Gastroesophageal sphincter (tissue), 3 donors: ENCODE data around the gene ATP2B2.

Experiments used
- CTCF ChIP-seq, 4 experiments: fragments of 200-600 bp in 2 of 4; fragments of 450-650 bp in 2 of 4; sonication (generic) in 1 of 4; IDR thresholded peaks; one replicate each; pipeline ENCODE4 v1.5.1; 2017 to 2019; ENCODE audit warnings: antibody characterized with exemption in 4 of 4, mild to moderate bottlenecking in 2 of 4, moderate library complexity in 2 of 4
- POLR2A ChIP-seq, 2 donors: fragments of 450-650 bp; IDR thresholded peaks; one replicate each; pipeline ENCODE4 v1.6.1; 2017; ENCODE audit warnings: antibody characterized with exemption in 2 of 2, mild to moderate bottlenecking in 2 of 2, moderate library complexity in 1 of 2
- POLR2AphosphoS5 ChIP-seq: sonication (generic); formaldehyde crosslinking; IDR thresholded peaks from one replicate; pipeline ENCODE4 v1.6.1; 2017; ENCODE audit warnings: antibody characterized with exemption

- TF ChIP-seq POLR2A (IDR thresholded peaks at IDR 0.05) (no peak), CTCF (IDR thresholded peaks at IDR 0.05) (no peak), POLR2AphosphoS5 (no peak)
Observed at GRCh38 chr3:10515396-10515795, 10.0 kb upstream of the ATP2B2 start.
